CD4-positive, alpha-beta memory T cell (primary cell): ENCODE data around the gene SIPA1L3. TPM values are rescaled to one million over a fixed set of nuclear protein-coding genes. Genes with fewer than 3 reads are reported as not detected.

Experiments
- CTCF ChIA-PET: fragments of 350-600 bp; sonication (Branson Sonifier 250); formaldehyde crosslinking; loops from one replicate; lab custom pipeline; 2021; ENCODE audit warnings: inconsistent platforms; ENCODE audit not compliant: partially characterized antibody; lab: Charles Lee
- POLR2A ChIA-PET: fragments of 350-600 bp; sonication (Branson Sonifier 250); formaldehyde crosslinking; loops from one replicate; lab custom pipeline; 2021; ENCODE audit not compliant: partially characterized antibody; lab: Charles Lee
- DNase-seq, 5 donors: peaks; one replicate each; pipeline versions ENCODE4 v3.0.0 to v3.0.0-alpha.2; 2020 to 2022; ENCODE audit warnings: mixed read lengths in 1 of 5
- H3K27ac ChIP-seq: one replicate; pipeline ENCODE4 v1.7.0; 2013; ENCODE audit warnings: low read depth, low read length
- H3K27me3 ChIP-seq: 2 replicates; pipeline ENCODE4 v1.7.0; 2013; ENCODE audit warnings: mild to moderate bottlenecking, low read length, moderate library complexity; ENCODE audit not compliant: insufficient read depth
- H3K36me3 ChIP-seq: 2 replicates; pipeline ENCODE4 v1.7.0; 2013; ENCODE audit warnings: mild to moderate bottlenecking, low read length, moderate library complexity; ENCODE audit not compliant: insufficient read depth
- H3K4me1 ChIP-seq: 2 replicates; pipeline ENCODE4 v1.7.0; 2013; ENCODE audit warnings: mild to moderate bottlenecking, low read length, moderate library complexity; ENCODE audit not compliant: insufficient read depth
- H3K4me3 ChIP-seq, 2 donors: one replicate each; pipeline ENCODE4 v1.7.0; 2013; ENCODE audit warnings: low read length in 2 of 2, mild to moderate bottlenecking in 1 of 2
- H3K9me3 ChIP-seq, 2 donors: one replicate each; pipeline ENCODE4 v1.7.0; 2013; ENCODE audit warnings: low read length in 2 of 2, control low read depth in 1 of 2; ENCODE audit not compliant: control insufficient read depth in 1 of 2
- H3K27ac Mint-ChIP-seq, 7 donors: one replicate each; pipeline ENCODE4 v1.8.0; 2020 to 2021; ENCODE audit warnings: mixed read lengths in 7 of 7, mild to moderate bottlenecking in 6 of 7, inconsistent platforms in 3 of 7, moderate library complexity in 3 of 7
- H3K27me3 Mint-ChIP-seq, 2 donors: one replicate each; pipeline ENCODE4 v1.8.0; 2020 to 2021; ENCODE audit warnings: mixed read lengths in 2 of 2
- H3K36me3 Mint-ChIP-seq, 2 donors: one replicate each; pipeline ENCODE4 v1.8.0; 2020 to 2021; ENCODE audit warnings: mixed read lengths in 2 of 2, inconsistent platforms in 1 of 2, mild to moderate bottlenecking in 1 of 2
- H3K4me1 Mint-ChIP-seq, 4 donors: one replicate each; pipeline ENCODE4 v1.8.0; 2020 to 2021; ENCODE audit warnings: mixed read lengths in 4 of 4, mild to moderate bottlenecking in 1 of 4
- H3K4me3 Mint-ChIP-seq, 8 donors: one replicate each; pipeline ENCODE4 v1.8.0; 2020 to 2021; ENCODE audit warnings: mixed read lengths in 8 of 8, mild to moderate bottlenecking in 7 of 8, moderate library complexity in 6 of 8, inconsistent platforms in 3 of 8
- H3K9me3 Mint-ChIP-seq, 8 donors: one replicate each; pipeline ENCODE4 v1.8.0; 2020 to 2021; ENCODE audit warnings: mixed read lengths in 8 of 8, mild to moderate bottlenecking in 5 of 8, inconsistent platforms in 3 of 8, moderate library complexity in 1 of 8
- intact Hi-C: fragments of 100-400 bp; cut with micrococcal nuclease; formaldehyde crosslinking; loops from one replicate; pipeline ENCODE4 v1.15.1; 2023
- polyA plus RNA-seq, 2 donors: library from polyadenylated mRNA; unstranded; fragments of 300-500 nt; fragmentation: Illumina TruSeq; gene quantifications; one replicate each; pipeline ENCODE4 v1.2.3, GENCODE V29; 2021
- total RNA-seq, 2 experiments: library from RNA; stranded (reverse); gene quantifications; one replicate each; pipeline ENCODE4 v1.2.3, GENCODE V29; 2021

The SIPA1L3 gene
- total and polyA plus RNA-seq, 4 experiments from 2014 or later: 0.39 to 35.0 (median 17.8) TPM

- Mint-ChIP-seq H3K36me3 (no peaks in the 10 kb centered on the region), H3K27me3 (peaks cover 2 to 3% of the 10 kb centered on the region in 2 donors), H3K27ac (no peak overlapping the region), H3K4me1 (no peaks in the 10 kb centered on the region), H3K9me3 (peaks cover 0 to 9% (median 1%) of the 10 kb centered on the region in 8 donors), H3K4me3 (no peak overlapping the region)
- ChIA-PET CTCF (no interaction called here), POLR2A (no interaction called here)
- intact Hi-C loops: no loop called here
- Histone ChIP-seq H3K9me3 (no peaks in the 10 kb centered on the region), H3K27me3 (no peaks in the 10 kb centered on the region), H3K4me1 (no peaks in the 10 kb centered on the region), H3K4me3 (no peak overlapping the region), H3K36me3 (no peaks in the 10 kb centered on the region), H3K27ac (no peak overlapping the region)
- DNase-seq: no peak
These were observed 31.0 kb upstream of the SIPA1L3 start for GRCh38 chr19:37876032-37876431.

- CTCF ChIA-PET: no interaction called here
- POLR2A ChIA-PET: no interaction called here
- no peak overlapping the region for H3K27ac ChIP-seq
These were observed 29.9 kb upstream of the SIPA1L3 start for GRCh38 chr19:37877147-37877546.

GRCh38 chr19:37885392-37885791, 21.6 kb upstream of the SIPA1L3 start:
- H3K4me1 ChIP-seq: no peaks in the 10 kb centered on the region
- intact Hi-C loops: no loop called here
- Mint-ChIP-seq H3K27ac (peak overlapping the region in 2 of 7 donors; percentile 16 to 32), H3K36me3 (peaks cover 0 to 8% of the 10 kb centered on the region in 2 donors), H3K4me3 (no peak overlapping the region), H3K27me3 (peaks cover 0 to 4% of the 10 kb centered on the region in 2 donors), H3K4me1 (no peaks in the 10 kb centered on the region), H3K9me3 (peaks cover 5 to 45% (median 24%) of the 10 kb centered on the region in 8 donors)
- ChIA-PET CTCF (no interaction called here), POLR2A (no interaction called here)
- H3K9me3 ChIP-seq: no peaks in the 10 kb centered on the region
- no peak for DNase-seq
- H3K4me3 ChIP-seq: no peak overlapping the region
- peaks cover 4% of the 10 kb centered on the region for H3K27me3 ChIP-seq
- H3K27ac ChIP-seq: no peak overlapping the region
- no peaks in the 10 kb centered on the region for H3K36me3 ChIP-seq

More at GRCh38 chr19:37877147-37877546, 29.9 kb upstream of the SIPA1L3 start:
- H3K4me1 ChIP-seq: no peaks in the 10 kb centered on the region
- Mint-ChIP-seq H3K27ac (no peak overlapping the region), H3K9me3 (peaks cover 4 to 17% (median 8%) of the 10 kb centered on the region in 8 donors), H3K4me1 (no peaks in the 10 kb centered on the region), H3K36me3 (peaks cover 0 to 3% of the 10 kb centered on the region in 2 donors), H3K27me3 (peaks cover 0 to 2% of the 10 kb centered on the region in 2 donors), H3K4me3 (no peak overlapping the region)
- H3K27me3 ChIP-seq: no peaks in the 10 kb centered on the region
- no peaks in the 10 kb centered on the region for H3K36me3 ChIP-seq
- intact Hi-C loops: no loop called here
- H3K9me3 ChIP-seq: no peaks in the 10 kb centered on the region
- DNase-seq: no peak
- no peak overlapping the region for H3K4me3 ChIP-seq

DNA sequence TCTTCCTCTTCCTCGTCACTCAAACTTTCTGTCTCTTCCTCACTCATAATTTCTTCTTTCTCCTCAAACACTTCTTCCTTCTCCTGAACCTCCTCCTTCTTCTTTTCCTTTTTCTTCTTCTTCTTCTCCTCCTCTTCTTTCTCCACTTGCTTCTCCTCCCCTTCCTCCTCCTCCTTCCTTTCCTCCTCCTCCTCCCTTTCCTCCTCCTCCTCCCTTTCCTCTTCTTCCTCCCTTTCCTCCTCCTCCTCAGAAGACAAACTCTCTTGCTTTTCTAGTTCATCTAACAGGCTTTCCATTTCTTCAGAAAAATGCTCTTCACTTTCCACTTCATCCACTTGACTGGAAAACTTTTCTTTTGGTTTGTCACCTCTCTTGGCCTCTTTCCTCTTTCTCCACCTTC, 20.4 kb upstream of the SIPA1L3 start:
- no peak overlapping the region for H3K27ac ChIP-seq
- Mint-ChIP-seq H3K27me3 (peaks cover 3 to 7% of the 10 kb centered on the region in 2 donors), H3K4me1 (no peaks in the 10 kb centered on the region), H3K27ac (no peak overlapping the region), H3K36me3 (peaks cover 0 to 8% of the 10 kb centered on the region in 2 donors), H3K9me3 (peaks cover 5 to 42% (median 20%) of the 10 kb centered on the region in 8 donors), H3K4me3 (no peak overlapping the region)
- intact Hi-C loops: no loop called here
- POLR2A ChIA-PET: no interaction called here
- no peak overlapping the region for H3K4me3 ChIP-seq
- CTCF ChIA-PET: no interaction called here
- H3K4me1 ChIP-seq: no peaks in the 10 kb centered on the region
- peaks cover 4% of the 10 kb centered on the region for H3K27me3 ChIP-seq
- no peaks in the 10 kb centered on the region for H3K9me3 ChIP-seq
- DNase-seq: no peak
- no peaks in the 10 kb centered on the region for H3K36me3 ChIP-seq

- Mint-ChIP-seq H3K27me3 (peaks cover 10 to 13% of the 10 kb centered on the region in 2 donors), H3K4me3 (no peak overlapping the region), H3K4me1 (peaks cover 0 to 3% (median 0%) of the 10 kb centered on the region in 4 donors), H3K9me3 (no peaks in the 10 kb centered on the region), H3K36me3 (no peaks in the 10 kb centered on the region), H3K27ac (no peak overlapping the region)
- H3K4me1 ChIP-seq: no peaks in the 10 kb centered on the region
- no peak for DNase-seq
- no peaks in the 10 kb centered on the region for H3K36me3 ChIP-seq
- peaks cover 4% of the 10 kb centered on the region for H3K27me3 ChIP-seq
- H3K9me3 ChIP-seq: no peaks in the 10 kb centered on the region
- H3K4me3 ChIP-seq: no peak overlapping the region
- H3K27ac ChIP-seq: no peak overlapping the region
- intact Hi-C loops: no loop called here
- POLR2A ChIA-PET: no interaction called here
- CTCF ChIA-PET: interaction anchor here (1.3 to 2.2 kb wide), 4 partner anchors 9 to 331 kb away, joined by 3 to 8 read pairs (median 5); partner anchors contain the start of gene WDR87
These were observed 13.0 kb upstream of the SIPA1L3 start for GRCh38 chr19:37893845-37894575.

- Mint-ChIP-seq H3K36me3 (no peaks in the 10 kb centered on the region), H3K4me3 (no peak overlapping the region), H3K4me1 (peaks cover 0 to 3% (median 0%) of the 10 kb centered on the region in 4 donors), H3K27ac (no peak overlapping the region), H3K9me3 (no peaks in the 10 kb centered on the region), H3K27me3 (peaks cover 9 to 10% of the 10 kb centered on the region in 2 donors)
- H3K4me1 ChIP-seq: no peaks in the 10 kb centered on the region
- CTCF ChIA-PET: interaction anchor here (1.5 to 2.2 kb wide), 2 partner anchors 11 to 348 kb away, joined by 4 to 8 read pairs; partner anchors contain the start of genes SIPA1L3 and WDR87
- no peaks in the 10 kb centered on the region for H3K36me3 ChIP-seq
- POLR2A ChIA-PET: no interaction called here
- H3K9me3 ChIP-seq: no peaks in the 10 kb centered on the region
- DNase-seq: no peak
- H3K27ac ChIP-seq: no peak overlapping the region
- no peaks in the 10 kb centered on the region for H3K27me3 ChIP-seq
- H3K4me3 ChIP-seq: no peak overlapping the region
- intact Hi-C loops: no loop called here
These were observed 10.8 kb upstream of the SIPA1L3 start for GRCh38 chr19:37896180-37896579.

DNA sequence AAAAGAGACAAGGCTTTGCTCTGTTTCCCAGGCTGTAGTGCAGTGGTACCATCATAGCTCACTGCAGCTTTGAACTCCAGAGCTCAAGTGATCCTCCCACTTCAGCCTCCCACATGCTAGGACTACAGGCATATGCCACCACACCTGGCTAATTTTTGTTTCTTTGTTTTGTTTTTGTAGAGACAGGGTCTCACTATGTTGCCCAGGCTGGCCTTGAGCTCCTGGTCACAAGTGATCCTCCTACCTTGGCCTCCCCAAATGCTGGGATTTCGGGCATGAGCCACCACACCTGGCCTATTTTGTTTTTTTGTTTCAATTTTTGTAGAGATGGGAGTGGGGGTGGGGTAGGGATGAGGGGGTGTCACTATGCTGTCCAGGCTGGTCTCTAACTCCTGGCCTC, 7.6 kb upstream of the SIPA1L3 start:
- Mint-ChIP-seq H3K4me3 (no peak overlapping the region), H3K9me3 (no peaks in the 10 kb centered on the region), H3K27ac (no peak overlapping the region), H3K27me3 (no peaks in the 10 kb centered on the region), H3K36me3 (no peaks in the 10 kb centered on the region), H3K4me1 (peaks cover 0 to 3% (median 2%) of the 10 kb centered on the region in 4 donors)
- no peaks in the 10 kb centered on the region for H3K27me3 ChIP-seq
- intact Hi-C loops: no loop called here
- H3K36me3 ChIP-seq: no peaks in the 10 kb centered on the region
- H3K4me3 ChIP-seq: no peak overlapping the region
- POLR2A ChIA-PET: no interaction called here
- H3K4me1 ChIP-seq: no peaks in the 10 kb centered on the region
- H3K27ac ChIP-seq: no peak overlapping the region
- CTCF ChIA-PET: interaction anchor here (0.6 to 1.7 kb wide), 9 partner anchors 150 to 1410 kb away, joined by 3 to 4 read pairs (median 3); partner anchors contain the start of gene ZNF566
- H3K9me3 ChIP-seq: no peaks in the 10 kb centered on the region
- no peak for DNase-seq
